Measurements from ENCODE around the gene EVI5L. TPM values are rescaled to one million over a fixed set of nuclear protein-coding genes. Genes with fewer than 3 reads are reported as not detected.
A peak's percentile ranks its signal among the peaks of the same experiment; 100 is the strongest.

The EVI5L gene
- total RNA-seq, 2 donors from 2014 or later = 6.0 to 12.9 TPM

GRCh38 chr19:7848779-7849457, 18.9 kb downstream of the EVI5L start:
- H3K27ac ChIP-seq = no peak overlapping the region
- H3K4me1 ChIP-seq = peaks cover 14% of the 10 kb centered on the region
- 85 to 87% methylated on average over 17 to 30 of the region's 34 CpGs for WGBS, 2 donors
- DNase-seq = no peak
- ATAC-seq = no peak
- intact Hi-C loops (cut with DNase I) = no loop called here
- TF ChIP-seq CTCF (IDR thresholded peaks at IDR 0.05) (no peak), POLR2A (IDR thresholded peaks at IDR 0.05) (no peak)
- no peaks in the 10 kb centered on the region for H3K9me3 ChIP-seq
- no peak overlapping the region for H3K4me3 ChIP-seq
- H3K36me3 ChIP-seq (replicated peaks in 1 of 2; ENCODE audit: insufficient read depth in 1 of 2, low read depth in 2 of 2) = no peaks in the 10 kb centered on the region
- H3K27me3 ChIP-seq = no peaks in the 10 kb centered on the region

GRCh38 chr19:7849631-7849999, 19.6 kb downstream of the EVI5L start:
- H3K36me3 ChIP-seq (replicated peaks in 1 of 2; ENCODE audit: insufficient read depth in 1 of 2, low read depth in 2 of 2) = no peaks in the 10 kb centered on the region
- intact Hi-C loops (cut with DNase I) = no loop called here
- no peak overlapping the region for H3K4me3 ChIP-seq
- H3K27me3 ChIP-seq = no peaks in the 10 kb centered on the region
- peaks cover 13% of the 10 kb centered on the region for H3K4me1 ChIP-seq
- TF ChIP-seq POLR2A (IDR thresholded peaks at IDR 0.05) = no peak
- no peak for TF ChIP-seq CTCF (IDR thresholded peaks at IDR 0.05)
- no peak for DNase-seq
- whole genome bisulfite sequencing, 2 donors = 88 to 100% methylated on average over 1 to 9 of the region's 9 CpGs
- H3K27ac ChIP-seq = no peak overlapping the region
- no peak for ATAC-seq
- no peaks in the 10 kb centered on the region for H3K9me3 ChIP-seq

- Histone ChIP-seq H3K9me3 (no peaks in the 10 kb centered on the region), H3K4me3 (no peak overlapping the region), H3K27ac (no peak overlapping the region), H3K27me3 (no peaks in the 10 kb centered on the region), H3K4me1 (peaks cover 13% of the 10 kb centered on the region), H3K36me3 (replicated peaks in 1 of 2; ENCODE audit: insufficient read depth in 1 of 2, low read depth in 2 of 2) (no peaks in the 10 kb centered on the region)
- no peak for ATAC-seq
- WGBS, 2 donors = 70 to 81% methylated on average over 2 to 22 of the region's 25 CpGs
- DNase-seq = peak in 1 of 4 donors; percentile 14
- TF ChIP-seq POLR2A (IDR thresholded peaks at IDR 0.05) (no peak), CTCF (IDR thresholded peaks at IDR 0.05) (no peak)
- intact Hi-C loops (cut with DNase I) = loop anchor here (10.0 kb wide), 1 partner anchor 55 kb away; the partner anchor contains the start of gene MAP2K7
These were observed 20.2 kb downstream of the EVI5L start for GRCh38 chr19:7850000-7850813.

DNA sequence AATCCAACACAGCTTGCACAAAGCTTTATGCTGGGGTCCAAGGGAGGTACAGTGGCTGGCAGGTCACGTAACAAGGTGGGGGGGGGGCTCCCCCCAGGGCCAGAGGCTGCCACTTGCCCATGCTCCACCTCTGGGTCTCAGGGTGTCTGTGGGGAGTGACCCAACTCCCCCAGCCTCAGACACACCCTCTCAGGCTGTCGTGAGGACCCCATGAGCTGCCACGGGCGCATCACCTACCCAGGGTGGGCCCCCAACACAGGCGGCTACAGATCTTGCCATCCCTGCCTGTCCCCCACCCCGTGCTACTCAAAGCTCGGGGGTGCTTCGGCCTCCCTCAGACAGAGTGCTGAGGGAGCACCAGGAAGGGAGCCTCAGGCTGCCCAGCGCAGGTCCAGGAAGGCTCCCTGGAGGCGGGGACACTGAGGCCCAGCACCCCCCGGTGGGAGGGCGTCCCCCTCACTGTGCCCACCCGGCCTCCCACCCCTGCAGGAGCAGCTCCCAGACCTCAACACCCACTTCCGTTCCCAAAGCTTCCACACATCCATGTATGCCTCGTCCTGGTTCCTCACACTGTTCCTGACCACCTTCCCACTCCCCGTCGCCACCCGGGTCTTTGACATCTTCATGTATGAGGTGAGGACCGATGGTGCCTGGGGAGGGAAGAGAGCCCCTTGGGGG, 21.1 kb downstream of the EVI5L start:
- Histone ChIP-seq H3K36me3 (replicated peaks in 1 of 2; ENCODE audit: insufficient read depth in 1 of 2, low read depth in 2 of 2) (no peaks in the 10 kb centered on the region), H3K4me3 (no peak overlapping the region), H3K27ac (no peak overlapping the region), H3K4me1 (peaks cover 13% of the 10 kb centered on the region), H3K9me3 (no peaks in the 10 kb centered on the region), H3K27me3 (no peaks in the 10 kb centered on the region)
- DNase-seq (no peak), ATAC-seq (no peak)
- 83 to 86% methylated on average over 15 to 16 of the region's 19 CpGs for WGBS, 2 donors
- TF ChIP-seq POLR2A (IDR thresholded peaks at IDR 0.05) (no peak), CTCF (IDR thresholded peaks at IDR 0.05) (no peak)
- intact Hi-C loops (cut with DNase I) = loop anchor here (10.0 kb wide), 1 partner anchor 54 kb away; the partner anchor contains the start of gene MAP2K7
